Activated naive CD4-positive, alpha-beta T cell treated with anti-CD3 and anti-CD28 coated beads, Interleukin-2, amount 50 U/mL, for 24 hours (primary cell): Measurements from ENCODE around the gene SNRNP25.

Experiments used
- H3K27ac Mint-ChIP-seq: one replicate; pipeline ENCODE4 v1.8.0; 2021; ENCODE audit warnings: mild to moderate bottlenecking, mixed read lengths
- H3K27me3 Mint-ChIP-seq: one replicate; pipeline ENCODE4 v1.8.0; 2021; ENCODE audit warnings: mixed read lengths
- H3K36me3 Mint-ChIP-seq: one replicate; pipeline ENCODE4 v1.8.0; 2021; ENCODE audit warnings: mixed read lengths
- H3K4me1 Mint-ChIP-seq: one replicate; pipeline ENCODE4 v1.8.0; 2021; ENCODE audit warnings: mixed read lengths
- H3K4me3 Mint-ChIP-seq: one replicate; pipeline ENCODE4 v1.8.0; 2021; ENCODE audit warnings: mild to moderate bottlenecking, mixed read lengths
- H3K9me3 Mint-ChIP-seq: one replicate; pipeline ENCODE4 v1.8.0; 2021; ENCODE audit warnings: mixed read lengths

The SNRNP25 gene

GRCh38 chr16:92431-93339 is 39.1 kb downstream of the SNRNP25 start:
- Mint-ChIP-seq H3K9me3 (no peaks in the 10 kb centered on the region), H3K36me3 (peaks cover 1% of the 10 kb centered on the region), H3K27me3 (no peaks in the 10 kb centered on the region), H3K4me3 (no peak overlapping the region), H3K27ac (no peak overlapping the region), H3K4me1 (peaks cover 8% of the 10 kb centered on the region)

GRCh38 chr16:94918-95265 is 41.3 kb downstream of the SNRNP25 start:
- Mint-ChIP-seq H3K36me3 (peaks cover 1% of the 10 kb centered on the region), H3K9me3 (no peaks in the 10 kb centered on the region), H3K27me3 (no peaks in the 10 kb centered on the region), H3K4me3 (no peak overlapping the region), H3K27ac (no peak overlapping the region), H3K4me1 (peaks cover 8% of the 10 kb centered on the region)

DNA sequence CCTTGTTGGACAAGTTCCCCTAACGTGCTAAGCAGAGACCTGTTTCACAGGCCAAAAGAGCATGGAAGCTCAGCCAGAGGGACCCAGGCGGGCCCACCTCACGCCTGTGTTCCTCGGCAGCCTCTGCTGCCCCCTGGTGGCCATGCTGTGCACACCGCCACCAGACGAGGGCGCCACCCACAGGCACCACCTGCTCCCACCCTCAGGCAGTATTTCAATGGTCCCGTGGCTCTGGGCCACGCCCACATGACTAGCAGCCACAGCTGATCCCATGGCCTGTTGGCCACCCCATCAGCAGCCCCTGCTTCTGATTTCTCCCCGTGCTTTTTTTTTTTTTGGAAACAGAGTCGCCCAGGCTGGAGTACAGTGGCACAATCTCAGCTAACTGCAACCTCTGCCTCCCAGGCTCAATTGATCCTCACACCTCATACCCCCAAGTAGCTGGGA is 43.3 kb downstream of the SNRNP25 start:
- Mint-ChIP-seq H3K4me1 (peaks cover 8% of the 10 kb centered on the region), H3K4me3 (no peak overlapping the region), H3K9me3 (no peaks in the 10 kb centered on the region), H3K27ac (peak overlapping the region; percentile 41), H3K36me3 (peaks cover 1% of the 10 kb centered on the region), H3K27me3 (no peaks in the 10 kb centered on the region)

GRCh38 chr16:97822-98221 is 44.2 kb downstream of the SNRNP25 start:
- Mint-ChIP-seq H3K4me3 (no peak overlapping the region), H3K9me3 (no peaks in the 10 kb centered on the region), H3K27ac (no peak overlapping the region), H3K36me3 (peaks cover 1% of the 10 kb centered on the region), H3K4me1 (peaks cover 8% of the 10 kb centered on the region), H3K27me3 (no peaks in the 10 kb centered on the region)

- Mint-ChIP-seq H3K27me3 (no peaks in the 10 kb centered on the region), H3K9me3 (no peaks in the 10 kb centered on the region), H3K4me3 (no peak overlapping the region), H3K36me3 (no peaks in the 10 kb centered on the region), H3K27ac (no peak overlapping the region), H3K4me1 (peaks cover 8% of the 10 kb centered on the region)
These were observed 47.4 kb downstream of the SNRNP25 start for GRCh38 chr16:100989-101388.

DNA sequence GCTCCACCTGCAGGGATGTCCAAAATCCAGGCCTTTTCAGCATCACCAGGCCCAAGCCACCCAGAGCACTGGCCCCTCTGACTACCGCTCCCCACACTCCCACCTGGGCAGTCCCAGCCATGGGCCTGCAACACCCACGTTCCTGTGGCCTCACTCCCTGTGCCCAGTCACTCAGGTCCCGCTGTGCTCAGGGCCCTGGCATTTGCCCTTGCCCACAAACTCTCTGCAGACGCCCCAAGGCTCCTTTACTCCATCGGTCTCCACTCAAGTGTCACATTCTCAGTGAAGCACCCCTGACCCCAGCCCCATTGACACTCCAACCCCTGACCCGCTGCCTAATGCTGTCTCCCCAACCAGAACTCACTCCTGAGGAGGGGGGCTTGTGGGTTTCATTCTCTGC is 48.0 kb downstream of the SNRNP25 start:
- Mint-ChIP-seq H3K4me3 (no peak overlapping the region), H3K36me3 (no peaks in the 10 kb centered on the region), H3K4me1 (peaks cover 8% of the 10 kb centered on the region), H3K27ac (no peak overlapping the region), H3K9me3 (no peaks in the 10 kb centered on the region), H3K27me3 (no peaks in the 10 kb centered on the region)

GRCh38 chr16:102060-102855 is 48.6 kb downstream of the SNRNP25 start:
- H3K4me3 Mint-ChIP-seq: no peak overlapping the region
- no peaks in the 10 kb centered on the region for H3K36me3 Mint-ChIP-seq
- H3K27me3 Mint-ChIP-seq: no peaks in the 10 kb centered on the region
- no peaks in the 10 kb centered on the region for H3K9me3 Mint-ChIP-seq
- peaks cover 8% of the 10 kb centered on the region for H3K4me1 Mint-ChIP-seq
- peak overlapping the region; percentile 92 for H3K27ac Mint-ChIP-seq

GRCh38 chr16:104355-104754 is 50.7 kb downstream of the SNRNP25 start:
- H3K36me3 Mint-ChIP-seq: no peaks in the 10 kb centered on the region
- no peaks in the 10 kb centered on the region for H3K27me3 Mint-ChIP-seq
- H3K4me3 Mint-ChIP-seq: no peak overlapping the region
- no peak overlapping the region for H3K27ac Mint-ChIP-seq
- peaks cover 4% of the 10 kb centered on the region for H3K4me1 Mint-ChIP-seq
- H3K9me3 Mint-ChIP-seq: no peaks in the 10 kb centered on the region

- Mint-ChIP-seq H3K9me3 (no peaks in the 10 kb centered on the region), H3K27ac (no peak overlapping the region), H3K4me3 (no peak overlapping the region), H3K36me3 (no peaks in the 10 kb centered on the region), H3K27me3 (no peaks in the 10 kb centered on the region), H3K4me1 (peaks cover 4% of the 10 kb centered on the region)
These were observed 51.3 kb downstream of the SNRNP25 start for GRCh38 chr16:104928-105327.

- Mint-ChIP-seq H3K4me1 (peaks cover 4% of the 10 kb centered on the region), H3K9me3 (no peaks in the 10 kb centered on the region), H3K27ac (no peak overlapping the region), H3K36me3 (no peaks in the 10 kb centered on the region), H3K4me3 (no peak overlapping the region), H3K27me3 (no peaks in the 10 kb centered on the region)
These were observed 51.9 kb downstream of the SNRNP25 start for GRCh38 chr16:105521-105920.

DNA sequence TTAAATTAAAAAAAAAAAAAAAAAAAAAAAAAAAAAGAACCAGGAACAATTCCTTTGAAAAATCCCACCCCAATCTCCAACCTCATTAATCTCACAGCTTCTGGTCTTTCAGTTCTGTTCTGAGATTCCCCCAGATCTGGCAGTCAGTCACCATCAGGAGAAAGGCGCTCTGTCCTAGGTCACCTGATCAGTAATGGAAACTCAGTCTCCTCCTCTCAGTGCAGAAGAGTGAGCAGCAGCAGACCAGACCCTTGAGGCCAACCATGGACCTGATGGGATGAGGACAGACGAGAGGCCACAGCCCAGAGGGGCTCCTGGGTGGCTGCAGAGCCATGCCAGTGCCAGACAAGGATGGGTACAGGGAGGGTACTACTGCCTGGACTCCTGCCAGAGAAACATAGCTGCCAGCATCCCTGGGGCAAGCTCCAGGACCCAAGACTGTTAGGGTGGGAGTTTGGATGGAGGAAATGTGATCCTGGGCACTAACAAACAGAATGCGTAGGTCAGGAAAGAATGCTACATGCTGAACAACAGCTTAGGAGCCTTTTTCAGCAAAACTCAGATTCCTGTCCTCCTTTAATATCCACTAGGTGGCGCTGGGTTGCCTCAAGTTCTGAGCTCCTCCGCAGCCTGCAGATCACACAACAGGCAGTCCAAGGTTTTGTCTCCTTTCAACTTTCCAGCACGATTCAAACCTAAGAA is 53.1 kb downstream of the SNRNP25 start:
- H3K4me1 Mint-ChIP-seq: peaks cover 4% of the 10 kb centered on the region
- H3K9me3 Mint-ChIP-seq: no peaks in the 10 kb centered on the region
- no peak overlapping the region for H3K27ac Mint-ChIP-seq
- H3K36me3 Mint-ChIP-seq: peaks cover 1% of the 10 kb centered on the region
- no peaks in the 10 kb centered on the region for H3K27me3 Mint-ChIP-seq
- no peak overlapping the region for H3K4me3 Mint-ChIP-seq
